Measurements from ENCODE around the gene ARHGAP1.

The ARHGAP1 gene

GRCh38 chr11:46700241-46701077 lies at the start of gene ARHGAP1, which contains the start of gene ZNF408:
Gene ARHGAP1 (minus strand): TSS chr11:46700619. CDS start chr11:46696107, 4,512 bp downstream.
Gene ZNF408 (plus strand): TSS chr11:46701031. CDS start chr11:46701048, 17 bp downstream.
- DNase-seq (ENCODE audit: low read depth): peak; percentile 99

- no peak for DNase-seq (ENCODE audit: low read depth)
Observed at GRCh38 chr11:46747150-46747549, 46.7 kb upstream of the ARHGAP1 start.

- no peak for DNase-seq (ENCODE audit: low read depth)
Observed at GRCh38 chr11:46745995-46746394, 45.6 kb upstream of the ARHGAP1 start.

- DNase-seq (ENCODE audit: low read depth): no peak
Observed at GRCh38 chr11:46745328-46745727, 44.9 kb upstream of the ARHGAP1 start.

GRCh38 chr11:46743693-46744339 lies 43.4 kb upstream of the ARHGAP1 start:
- no peak for DNase-seq (ENCODE audit: low read depth)

- DNase-seq (ENCODE audit: low read depth): no peak
Observed at GRCh38 chr11:46743043-46743442, 42.6 kb upstream of the ARHGAP1 start.

- no peak for DNase-seq (ENCODE audit: low read depth)
Observed at GRCh38 chr11:46741600-46742484, 41.4 kb upstream of the ARHGAP1 start.

- DNase-seq (ENCODE audit: low read depth): no peak
Observed at GRCh38 chr11:46738887-46739286, 38.5 kb upstream of the ARHGAP1 start.

GRCh38 chr11:46737699-46738098 lies 37.3 kb upstream of the ARHGAP1 start:
- DNase-seq (ENCODE audit: low read depth): no peak

GRCh38 chr11:46736615-46737014 lies 36.2 kb upstream of the ARHGAP1 start:
- no peak for DNase-seq (ENCODE audit: low read depth)

- DNase-seq (ENCODE audit: low read depth): no peak
Observed at GRCh38 chr11:46736146-46736545, 35.7 kb upstream of the ARHGAP1 start.

- DNase-seq (ENCODE audit: low read depth): no peak
Observed at GRCh38 chr11:46733234-46733633, 32.8 kb upstream of the ARHGAP1 start.

GRCh38 chr11:46731545-46731944 lies 31.1 kb upstream of the ARHGAP1 start:
- no peak for DNase-seq (ENCODE audit: low read depth)

- no peak for DNase-seq (ENCODE audit: low read depth)
Observed at GRCh38 chr11:46729110-46730027, 28.9 kb upstream of the ARHGAP1 start.

- DNase-seq (ENCODE audit: low read depth): no peak
Observed at GRCh38 chr11:46728659-46729040, 28.2 kb upstream of the ARHGAP1 start.

GRCh38 chr11:46727952-46728658 lies 27.7 kb upstream of the ARHGAP1 start:
- no peak for DNase-seq (ENCODE audit: low read depth)

- no peak for DNase-seq (ENCODE audit: low read depth)
Observed at GRCh38 chr11:46726206-46726862, 25.9 kb upstream of the ARHGAP1 start.

- DNase-seq (ENCODE audit: low read depth): no peak
Observed at GRCh38 chr11:46725338-46726205, 25.2 kb upstream of the ARHGAP1 start.

- no peak for DNase-seq (ENCODE audit: low read depth)
Observed at GRCh38 chr11:46724088-46724487, 23.7 kb upstream of the ARHGAP1 start.

All from T-helper 22 cell (primary cell).